Liver (tissue), 9 donors: ENCODE data around the gene ITGB6. TPM values are rescaled to one million over a fixed set of nuclear protein-coding genes. Genes with fewer than 3 reads are reported as not detected.

Source experiments
- DNase-seq: peaks from one replicate; pipeline ENCODE4 v3.0.0-alpha.2; 2017; ENCODE audit warnings: low spot score
- H3K27ac ChIP-seq, 2 donors: one replicate each; pipeline ENCODE4 v1.7.0; 2013; ENCODE audit warnings: inconsistent platforms in 2 of 2, low read length in 2 of 2, control low read depth in 1 of 2, low read depth in 1 of 2, mild to moderate bottlenecking in 1 of 2
- H3K27me3 ChIP-seq, 4 donors: one replicate each; pipeline versions ENCODE4 v1.6.1 to v1.7.0; 2013; ENCODE audit warnings: low read length in 3 of 4, inconsistent platforms in 1 of 4, mild to moderate bottlenecking in 1 of 4, moderate library complexity in 1 of 4; ENCODE audit not compliant: control insufficient read depth in 4 of 4, insufficient read depth in 4 of 4
- H3K36me3 ChIP-seq, 4 donors: one replicate each; pipeline versions ENCODE4 v1.6.1 to v1.7.0; 2013; ENCODE audit warnings: low read length in 3 of 4, mild to moderate bottlenecking in 3 of 4, low read depth in 1 of 4, moderate library complexity in 1 of 4; ENCODE audit not compliant: control insufficient read depth in 4 of 4, insufficient read depth in 3 of 4
- H3K4me1 ChIP-seq, 4 donors: one replicate each; pipeline versions ENCODE4 v1.6.1 to v1.7.0; 2013; ENCODE audit warnings: low read length in 3 of 4, mild to moderate bottlenecking in 3 of 4, moderate library complexity in 1 of 4; ENCODE audit not compliant: control insufficient read depth in 4 of 4, insufficient read depth in 4 of 4
- H3K4me3 ChIP-seq, 3 donors: one replicate each; pipeline versions ENCODE4 v1.6.1 to v1.7.0; 2013; ENCODE audit warnings: low read length in 3 of 3, control low read depth in 1 of 3, low read depth in 1 of 3, mild to moderate bottlenecking in 1 of 3
- H3K9ac ChIP-seq, 2 donors: one replicate each; pipeline ENCODE4 v1.7.0; 2013; ENCODE audit warnings: low read length in 2 of 2, mild to moderate bottlenecking in 2 of 2, moderate library complexity in 2 of 2, control low read depth in 1 of 2, low read depth in 1 of 2
- H3K9me3 ChIP-seq, 4 donors: one replicate each; pipeline versions ENCODE4 v1.6.1 to v1.7.0; 2013; ENCODE audit warnings: low read length in 3 of 4; ENCODE audit not compliant: control insufficient read depth in 4 of 4
- EGR1 ChIP-seq, 2 donors: IDR thresholded peaks; 2 replicates each; pipeline ENCODE4 v1.6.1; 2016 to 2018; ENCODE audit warnings: antibody characterized with exemption in 2 of 2, low read depth in 2 of 2
- FOXA1 ChIP-seq: IDR thresholded peaks from 2 replicates; pipeline ENCODE4 v1.6.1; 2016; ENCODE audit warnings: antibody characterized with exemption
- FOXA2 ChIP-seq: IDR thresholded peaks from 2 replicates; pipeline ENCODE4 v1.6.1; 2016; ENCODE audit warnings: antibody characterized with exemption
- GABPA ChIP-seq, 2 donors: IDR thresholded peaks in 1 of 2; conservative IDR thresholded peaks in 1 of 2; 2 replicates each; pipeline ENCODE4 v1.6.1; 2016; ENCODE audit warnings: antibody characterized with exemption in 2 of 2, mild to moderate bottlenecking in 1 of 2, moderate library complexity in 1 of 2
- HNF4A ChIP-seq, 2 donors: conservative IDR thresholded peaks; 2 replicates each; pipeline ENCODE4 v1.6.1; 2016; ENCODE audit warnings: antibody characterized with exemption in 2 of 2, mild to moderate bottlenecking in 2 of 2
- HNF4G ChIP-seq: IDR thresholded peaks from 2 replicates; pipeline ENCODE4 v1.6.1; 2016; ENCODE audit warnings: antibody characterized with exemption
- JUND ChIP-seq, 2 donors: IDR thresholded peaks; 2 replicates each; pipeline ENCODE4 v1.6.1; 2016; ENCODE audit warnings: antibody characterized with exemption in 2 of 2
- NR2F2 ChIP-seq: IDR thresholded peaks from 2 replicates; pipeline ENCODE4 v1.6.1; 2016; ENCODE audit warnings: antibody characterized with exemption
- RAD21 ChIP-seq, 2 donors: IDR thresholded peaks; 2 replicates each; pipeline ENCODE4 v1.6.1; 2016; ENCODE audit warnings: antibody characterized with exemption in 2 of 2, mild to moderate bottlenecking in 2 of 2
- RXRA ChIP-seq, 2 donors: IDR thresholded peaks; 2 replicates each; pipeline ENCODE4 v1.6.1; 2017 to 2018; ENCODE audit warnings: antibody characterized with exemption in 2 of 2, mild to moderate bottlenecking in 1 of 2
- SP1 ChIP-seq: IDR thresholded peaks from 2 replicates; pipeline ENCODE4 v1.6.1; 2018; ENCODE audit warnings: antibody characterized with exemption, mild to moderate bottlenecking
- TAF1 ChIP-seq: conservative IDR thresholded peaks from 2 replicates; pipeline ENCODE4 v1.6.1; 2016; ENCODE audit warnings: antibody characterized with exemption, mild to moderate bottlenecking
- YY1 ChIP-seq: IDR thresholded peaks from 2 replicates; pipeline ENCODE4 v1.6.1; 2016; ENCODE audit warnings: antibody characterized with exemption, mild to moderate bottlenecking
- whole genome bisulfite sequencing: extraction: QIAGEN DNeasy Blood & Tissue Kit; methylation state at CpG from one replicate; pipeline ENCODE4 v1.1.7; 2013; 5-methylcytosine and 5-hydroxymethylcytosine counted together
- polyA plus RNA-seq, 2 donors: library from polyadenylated mRNA; stranded (reverse) in 1 of 2; unstranded in 1 of 2; fragments of 200-250 nt in 1 of 2; fragments of >200 nt in 1 of 2; fragmentation: Nextera tagmentation in 1 of 2; extraction: Ambion mirVana in 1 of 2; gene quantifications; one replicate each; pipeline versions ENCODE4 v1.2.1 to v1.2.3, GENCODE V29; 2013 to 2015
- total RNA-seq, 2 donors: library from RNA; depleted of rRNA; stranded (reverse); fragments of >200 nt; gene quantifications; one replicate each; pipeline ENCODE4 v1.2.3, GENCODE V29; 2014
- TF ChIP-seq, protein P1 (sequence below): fragments of 150-350 bp; IDR thresholded peaks from 2 replicates; pipeline ENCODE4 v1.5.1; 2017; ENCODE audit warnings: improper control_type of control experiment, low read depth, low read length; ENCODE audit not compliant: missing input control
- TF ChIP-seq, protein P2 (sequence below): IDR thresholded peaks from 2 replicates; pipeline ENCODE4 v1.6.1; 2016; ENCODE audit warnings: antibody characterized with exemption
- TF ChIP-seq, protein P3 (sequence below): IDR thresholded peaks from 2 replicates; pipeline ENCODE4 v1.6.1; 2016; ENCODE audit warnings: antibody characterized with exemption, mild to moderate bottlenecking
- TF ChIP-seq, protein P4 (sequence below): IDR thresholded peaks from 2 replicates; pipeline ENCODE4 v1.6.1; 2016; ENCODE audit warnings: antibody characterized with exemption
- TF ChIP-seq, protein P5 (sequence below): IDR thresholded peaks from 2 replicates; pipeline ENCODE4 v1.6.1; 2016; ENCODE audit warnings: antibody characterized with exemption
- donor health status: healthy.
- donor health status: healthy.
- donor health status: healthy.
- donor health status: healthy.
- donor health status: healthy.

The ITGB6 gene
- total and polyA plus RNA-seq, 4 donors, result 0.03 to 0.10 (median 0.08) TPM; not detected in 1

DNA sequence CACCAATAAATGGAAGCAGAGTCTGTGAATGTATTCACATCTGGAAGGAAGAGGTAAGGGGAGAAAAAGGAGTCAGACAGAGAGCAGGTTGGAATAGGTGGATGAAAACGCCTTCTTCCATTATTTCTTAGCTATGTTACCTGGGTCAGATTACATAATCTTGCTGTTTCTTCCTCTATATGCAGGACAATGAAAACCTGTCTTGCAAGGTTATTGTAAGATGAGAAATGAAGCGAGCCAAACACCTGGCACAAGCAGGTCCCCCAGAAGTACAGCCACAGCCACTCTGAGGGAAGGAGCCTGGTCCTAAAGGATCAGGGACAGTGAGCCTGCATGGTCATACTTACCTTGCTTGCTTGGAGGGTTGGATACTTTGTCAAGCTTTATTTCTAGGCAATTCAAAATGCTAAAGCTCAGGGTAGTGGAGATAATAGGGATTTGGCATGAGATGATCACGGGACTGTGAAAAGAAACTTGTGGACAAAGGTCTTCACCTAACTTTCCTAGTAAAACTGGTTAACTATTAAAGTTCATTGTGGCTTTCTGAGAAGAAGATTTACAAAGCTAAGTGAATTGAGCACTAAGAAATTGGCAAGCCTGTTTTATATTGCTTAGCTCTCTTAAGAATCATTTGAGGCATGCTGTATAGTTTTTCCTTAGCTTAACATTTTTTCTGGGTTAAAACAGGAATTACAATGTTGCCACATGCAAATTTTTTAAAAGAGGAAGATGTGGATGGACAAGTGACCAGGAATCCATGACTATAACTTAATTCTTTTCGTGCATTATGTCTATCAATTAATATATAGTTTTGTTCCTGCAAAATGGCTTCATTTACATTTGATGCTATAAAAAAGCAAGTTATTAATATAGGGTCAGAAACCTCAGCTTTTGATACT lies 121.9 kb downstream of the ITGB6 start:
- WGBS, result 70% methylated on average over 4 of the region's 4 CpGs
- Histone ChIP-seq H3K4me3 (no peak overlapping the region), H3K27me3 (no peaks in the 10 kb centered on the region), H3K36me3 (no peaks in the 10 kb centered on the region), H3K27ac (no peak overlapping the region), H3K9me3 (peaks cover 0 to 8% (median 4%) of the 10 kb centered on the region in 4 donors), H3K4me1 (no peaks in the 10 kb centered on the region), H3K9ac (no peak overlapping the region)
- no peak for DNase-seq
- TF ChIP-seq YY1, result no peak
- TF ChIP-seq FOXA1, result no peak
- TF ChIP-seq, protein P1, sequence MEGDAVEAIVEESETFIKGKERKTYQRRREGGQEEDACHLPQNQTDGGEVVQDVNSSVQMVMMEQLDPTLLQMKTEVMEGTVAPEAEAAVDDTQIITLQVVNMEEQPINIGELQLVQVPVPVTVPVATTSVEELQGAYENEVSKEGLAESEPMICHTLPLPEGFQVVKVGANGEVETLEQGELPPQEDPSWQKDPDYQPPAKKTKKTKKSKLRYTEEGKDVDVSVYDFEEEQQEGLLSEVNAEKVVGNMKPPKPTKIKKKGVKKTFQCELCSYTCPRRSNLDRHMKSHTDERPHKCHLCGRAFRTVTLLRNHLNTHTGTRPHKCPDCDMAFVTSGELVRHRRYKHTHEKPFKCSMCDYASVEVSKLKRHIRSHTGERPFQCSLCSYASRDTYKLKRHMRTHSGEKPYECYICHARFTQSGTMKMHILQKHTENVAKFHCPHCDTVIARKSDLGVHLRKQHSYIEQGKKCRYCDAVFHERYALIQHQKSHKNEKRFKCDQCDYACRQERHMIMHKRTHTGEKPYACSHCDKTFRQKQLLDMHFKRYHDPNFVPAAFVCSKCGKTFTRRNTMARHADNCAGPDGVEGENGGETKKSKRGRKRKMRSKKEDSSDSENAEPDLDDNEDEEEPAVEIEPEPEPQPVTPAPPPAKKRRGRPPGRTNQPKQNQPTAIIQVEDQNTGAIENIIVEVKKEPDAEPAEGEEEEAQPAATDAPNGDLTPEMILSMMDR, result no peak
- no peak for TF ChIP-seq FOXA2
- no peak for TF ChIP-seq RXRA (IDR thresholded peaks at IDR 0.05)
- TF ChIP-seq, protein P2, sequence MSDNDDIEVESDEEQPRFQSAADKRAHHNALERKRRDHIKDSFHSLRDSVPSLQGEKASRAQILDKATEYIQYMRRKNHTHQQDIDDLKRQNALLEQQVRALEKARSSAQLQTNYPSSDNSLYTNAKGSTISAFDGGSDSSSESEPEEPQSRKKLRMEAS, result no peak
- no peak for TF ChIP-seq RAD21 (IDR thresholded peaks at IDR 0.05)
- TF ChIP-seq HNF4A (conservative IDR thresholded peaks at IDR 0.05), result no peak
- TF ChIP-seq TAF1, result no peak
- TF ChIP-seq, protein P3, sequence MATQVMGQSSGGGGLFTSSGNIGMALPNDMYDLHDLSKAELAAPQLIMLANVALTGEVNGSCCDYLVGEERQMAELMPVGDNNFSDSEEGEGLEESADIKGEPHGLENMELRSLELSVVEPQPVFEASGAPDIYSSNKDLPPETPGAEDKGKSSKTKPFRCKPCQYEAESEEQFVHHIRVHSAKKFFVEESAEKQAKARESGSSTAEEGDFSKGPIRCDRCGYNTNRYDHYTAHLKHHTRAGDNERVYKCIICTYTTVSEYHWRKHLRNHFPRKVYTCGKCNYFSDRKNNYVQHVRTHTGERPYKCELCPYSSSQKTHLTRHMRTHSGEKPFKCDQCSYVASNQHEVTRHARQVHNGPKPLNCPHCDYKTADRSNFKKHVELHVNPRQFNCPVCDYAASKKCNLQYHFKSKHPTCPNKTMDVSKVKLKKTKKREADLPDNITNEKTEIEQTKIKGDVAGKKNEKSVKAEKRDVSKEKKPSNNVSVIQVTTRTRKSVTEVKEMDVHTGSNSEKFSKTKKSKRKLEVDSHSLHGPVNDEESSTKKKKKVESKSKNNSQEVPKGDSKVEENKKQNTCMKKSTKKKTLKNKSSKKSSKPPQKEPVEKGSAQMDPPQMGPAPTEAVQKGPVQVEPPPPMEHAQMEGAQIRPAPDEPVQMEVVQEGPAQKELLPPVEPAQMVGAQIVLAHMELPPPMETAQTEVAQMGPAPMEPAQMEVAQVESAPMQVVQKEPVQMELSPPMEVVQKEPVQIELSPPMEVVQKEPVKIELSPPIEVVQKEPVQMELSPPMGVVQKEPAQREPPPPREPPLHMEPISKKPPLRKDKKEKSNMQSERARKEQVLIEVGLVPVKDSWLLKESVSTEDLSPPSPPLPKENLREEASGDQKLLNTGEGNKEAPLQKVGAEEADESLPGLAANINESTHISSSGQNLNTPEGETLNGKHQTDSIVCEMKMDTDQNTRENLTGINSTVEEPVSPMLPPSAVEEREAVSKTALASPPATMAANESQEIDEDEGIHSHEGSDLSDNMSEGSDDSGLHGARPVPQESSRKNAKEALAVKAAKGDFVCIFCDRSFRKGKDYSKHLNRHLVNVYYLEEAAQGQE, result no peak
- TF ChIP-seq GABPA (IDR thresholded peaks at IDR 0.05 in 1 of 2, conservative IDR thresholded peaks at IDR 0.05 in 1 of 2), result no peak
- TF ChIP-seq, protein P4, sequence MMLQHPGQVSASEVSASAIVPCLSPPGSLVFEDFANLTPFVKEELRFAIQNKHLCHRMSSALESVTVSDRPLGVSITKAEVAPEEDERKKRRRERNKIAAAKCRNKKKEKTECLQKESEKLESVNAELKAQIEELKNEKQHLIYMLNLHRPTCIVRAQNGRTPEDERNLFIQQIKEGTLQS, result no peak
- TF ChIP-seq HNF4G, result no peak

DNA sequence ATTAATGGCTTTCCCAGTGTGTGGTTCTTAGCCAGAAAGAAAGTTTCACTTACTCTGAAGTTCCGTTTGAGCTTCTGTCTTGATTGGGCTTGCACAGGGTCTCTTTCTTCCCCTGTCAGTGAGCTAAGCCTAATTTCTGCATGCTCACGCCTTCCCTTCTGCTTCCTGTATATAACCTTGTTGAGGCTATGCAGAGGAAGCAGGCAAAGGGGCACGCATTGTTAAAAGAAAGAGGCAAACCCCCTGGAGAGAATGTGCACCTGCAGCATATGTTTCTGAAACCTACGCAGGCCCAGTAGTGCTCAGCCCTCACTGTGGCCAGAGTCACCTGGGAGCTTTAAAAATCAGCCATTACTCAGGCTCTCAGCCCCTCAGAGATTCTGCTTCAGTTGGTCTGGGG lies 123.2 kb downstream of the ITGB6 start:
- Histone ChIP-seq H3K27me3 (no peaks in the 10 kb centered on the region), H3K9ac (no peak overlapping the region), H3K36me3 (no peaks in the 10 kb centered on the region), H3K27ac (no peak overlapping the region), H3K9me3 (peaks cover 0 to 6% (median 2%) of the 10 kb centered on the region in 4 donors), H3K4me1 (no peaks in the 10 kb centered on the region), H3K4me3 (no peak overlapping the region)
- TF ChIP-seq GABPA (IDR thresholded peaks at IDR 0.05 in 1 of 2, conservative IDR thresholded peaks at IDR 0.05 in 1 of 2), result no peak
- TF ChIP-seq FOXA2, result no peak
- TF ChIP-seq, protein P2, result no peak
- TF ChIP-seq HNF4G, result no peak
- no peak for TF ChIP-seq RXRA (IDR thresholded peaks at IDR 0.05)
- TF ChIP-seq FOXA1, result no peak
- no peak for TF ChIP-seq JUND (IDR thresholded peaks at IDR 0.05)
- TF ChIP-seq, protein P5, sequence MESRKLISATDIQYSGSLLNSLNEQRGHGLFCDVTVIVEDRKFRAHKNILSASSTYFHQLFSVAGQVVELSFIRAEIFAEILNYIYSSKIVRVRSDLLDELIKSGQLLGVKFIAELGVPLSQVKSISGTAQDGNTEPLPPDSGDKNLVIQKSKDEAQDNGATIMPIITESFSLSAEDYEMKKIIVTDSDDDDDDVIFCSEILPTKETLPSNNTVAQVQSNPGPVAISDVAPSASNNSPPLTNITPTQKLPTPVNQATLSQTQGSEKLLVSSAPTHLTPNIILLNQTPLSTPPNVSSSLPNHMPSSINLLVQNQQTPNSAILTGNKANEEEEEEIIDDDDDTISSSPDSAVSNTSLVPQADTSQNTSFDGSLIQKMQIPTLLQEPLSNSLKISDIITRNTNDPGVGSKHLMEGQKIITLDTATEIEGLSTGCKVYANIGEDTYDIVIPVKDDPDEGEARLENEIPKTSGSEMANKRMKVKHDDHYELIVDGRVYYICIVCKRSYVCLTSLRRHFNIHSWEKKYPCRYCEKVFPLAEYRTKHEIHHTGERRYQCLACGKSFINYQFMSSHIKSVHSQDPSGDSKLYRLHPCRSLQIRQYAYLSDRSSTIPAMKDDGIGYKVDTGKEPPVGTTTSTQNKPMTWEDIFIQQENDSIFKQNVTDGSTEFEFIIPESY, result no peak
- no peak for TF ChIP-seq NR2F2
- TF ChIP-seq, protein P4, result no peak
- TF ChIP-seq EGR1 (IDR thresholded peaks at IDR 0.05; ENCODE audit: low read depth in 2 of 2), result no peak
- no peak for TF ChIP-seq YY1
- TF ChIP-seq HNF4A (conservative IDR thresholded peaks at IDR 0.05), result no peak
- TF ChIP-seq SP1, result no peak
- no peak for TF ChIP-seq TAF1
- DNase-seq, result no peak
- WGBS, result 68% methylated on average over 4 of the region's 4 CpGs
